Stimulated activated naive CD4-positive, alpha-beta T cell treated with Interleukin-2 at 50 U/mL for 16 hours (primary cell): Measurements from ENCODE around the gene OSBPL3.

Experiments used
- DNase-seq: peaks from one replicate; lab custom pipeline; 2025; lab: John Stamatoyannopoulos, UW

The OSBPL3 gene

GRCh38 chr7:24862461-24862860 lies 117.5 kb downstream of the OSBPL3 start:
- DNase-seq, result no peak

- DNase-seq, result no peak
Observed at GRCh38 chr7:24861336-24861735, 118.6 kb downstream of the OSBPL3 start.

- no peak for DNase-seq
Observed at GRCh38 chr7:24860611-24861010, 119.4 kb downstream of the OSBPL3 start.

GRCh38 chr7:24858108-24858977 lies 121.6 kb downstream of the OSBPL3 start:
- no peak for DNase-seq

- DNase-seq, result no peak
Observed at GRCh38 chr7:24857623-24858022, 122.4 kb downstream of the OSBPL3 start.

- no peak for DNase-seq
Observed at GRCh38 chr7:24854866-24855265, 125.1 kb downstream of the OSBPL3 start.

GRCh38 chr7:24851786-24852185 lies 128.2 kb downstream of the OSBPL3 start:
- no peak for DNase-seq

GRCh38 chr7:24848878-24849277 lies 131.1 kb downstream of the OSBPL3 start:
- no peak for DNase-seq

- no peak for DNase-seq
Observed at GRCh38 chr7:24847754-24848153, 132.2 kb downstream of the OSBPL3 start.

GRCh38 chr7:24843821-24844434 lies 136.1 kb downstream of the OSBPL3 start:
- DNase-seq, result no peak

GRCh38 chr7:24842449-24843241 lies 137.3 kb downstream of the OSBPL3 start:
- no peak for DNase-seq

GRCh38 chr7:24842029-24842428 lies 137.9 kb downstream of the OSBPL3 start:
- no peak for DNase-seq

- DNase-seq, result no peak
Observed at GRCh38 chr7:24840563-24840962, 139.4 kb downstream of the OSBPL3 start.

GRCh38 chr7:24836084-24836483 lies 143.9 kb downstream of the OSBPL3 start:
- DNase-seq, result no peak

- no peak for DNase-seq
Observed at GRCh38 chr7:24835643-24836042, 144.3 kb downstream of the OSBPL3 start.

GRCh38 chr7:24834128-24834798 lies 145.7 kb downstream of the OSBPL3 start:
- DNase-seq, result no peak

GRCh38 chr7:24833549-24833948 lies 146.4 kb downstream of the OSBPL3 start:
- no peak for DNase-seq

GRCh38 chr7:24831240-24831639 lies 148.7 kb downstream of the OSBPL3 start:
- DNase-seq, result no peak

- DNase-seq, result no peak
Observed at GRCh38 chr7:24830440-24831050, 149.4 kb downstream of the OSBPL3 start.

- DNase-seq, result no peak
Observed at GRCh38 chr7:24829787-24830186, 150.2 kb downstream of the OSBPL3 start.

GRCh38 chr7:24828891-24829661 lies 150.9 kb downstream of the OSBPL3 start:
- DNase-seq, result no peak
